ENCODE data around the gene ZNF148.

Gene ZNF148

DNA sequence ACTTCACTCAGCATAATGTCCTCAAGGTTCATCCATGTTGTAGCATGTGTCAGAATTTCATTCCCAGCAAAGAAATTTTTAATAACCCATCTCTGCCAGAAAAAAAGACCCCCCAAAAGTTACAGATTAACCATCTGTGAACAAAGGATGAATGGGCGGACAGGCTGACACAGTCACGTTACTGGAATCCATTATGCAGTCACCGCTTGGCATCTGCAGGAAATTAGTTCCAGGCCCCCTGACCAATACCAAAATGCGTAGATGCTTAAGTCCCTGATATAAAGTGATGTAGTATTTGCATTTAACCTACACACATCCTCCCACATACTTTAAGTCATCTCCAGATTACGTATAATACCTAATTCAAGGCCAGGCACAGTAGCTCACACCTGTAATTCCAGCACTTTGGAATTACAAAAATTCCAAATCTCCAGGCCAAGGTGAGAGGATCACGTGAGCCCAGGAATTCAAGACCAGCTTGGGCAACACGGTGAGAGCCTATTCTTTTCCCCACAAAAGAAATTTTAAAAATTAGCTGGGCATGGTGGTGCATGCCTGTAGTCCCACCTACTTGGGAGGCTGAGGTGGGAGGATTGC lies 161.1 kb downstream of the ZNF148 start:
- DNase-seq = no peak

DNA sequence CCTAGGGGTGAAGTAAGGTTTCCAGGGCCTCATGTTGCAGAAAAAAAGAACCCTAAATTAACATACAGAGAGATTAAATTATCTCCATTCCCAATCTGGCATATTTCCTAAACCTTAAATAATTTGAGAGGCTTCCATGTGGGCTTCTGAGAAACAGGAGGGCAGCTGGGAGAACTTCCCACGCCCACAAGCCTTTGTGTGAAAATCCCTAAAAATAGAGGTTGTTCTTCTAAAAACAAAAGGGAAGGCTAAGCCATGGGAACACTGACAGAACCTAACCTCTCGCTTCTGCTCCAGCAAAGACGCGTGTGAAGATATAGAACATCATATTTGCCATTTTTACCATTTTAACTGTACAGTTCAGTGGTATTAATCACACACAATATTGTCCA lies 161.8 kb downstream of the ZNF148 start:
- no peak for DNase-seq

DNA sequence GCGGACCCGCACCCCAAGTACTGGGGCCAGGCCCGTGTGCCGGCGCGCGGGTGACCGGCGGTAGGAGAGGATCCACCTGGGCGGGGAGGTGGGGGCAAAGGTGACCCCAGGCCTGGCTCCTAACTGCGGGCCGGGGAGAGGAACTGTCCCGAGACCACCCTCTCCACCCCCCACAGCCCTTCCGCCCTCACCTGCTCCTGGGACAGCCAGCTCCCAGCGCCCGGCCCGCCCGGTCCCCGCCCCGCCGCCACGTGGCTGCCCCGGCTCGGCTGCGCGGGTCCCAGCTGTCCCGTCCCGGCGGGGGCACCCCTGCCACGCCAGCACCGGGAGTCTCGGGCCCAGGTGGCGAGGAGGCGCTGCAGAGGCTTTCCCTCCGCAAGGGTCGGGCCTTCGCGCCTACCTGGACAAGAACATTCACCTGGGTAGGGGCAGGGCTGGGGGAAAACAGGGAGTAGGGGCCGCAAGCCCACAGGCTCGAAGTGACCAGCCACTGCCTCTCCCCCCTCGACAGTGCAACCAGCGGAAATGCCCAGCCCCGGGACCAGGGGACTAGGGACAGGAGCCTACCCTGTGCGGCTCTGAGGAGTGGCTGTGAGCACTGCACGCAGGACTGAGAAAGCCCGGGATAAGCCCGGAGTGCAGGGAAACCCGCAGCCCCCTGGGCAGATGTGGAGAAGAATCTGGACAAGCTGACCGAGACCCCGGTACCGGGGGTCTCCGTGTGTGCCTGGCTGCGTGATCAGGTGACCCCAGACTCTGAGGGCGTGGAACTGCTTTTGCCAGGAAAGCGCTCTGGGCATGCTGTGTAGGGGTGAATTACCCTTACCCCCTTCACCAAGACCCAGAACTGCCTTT lies 162.4 kb downstream of the ZNF148 start, which contains the start of gene SLC12A8:
TSS of gene SLC12A8 (minus strand) at position 240 of the 855 bp plus-strand sequence. CDS start 1,399 bp downstream, outside the sequence.
- DNase-seq = no peak

DNA sequence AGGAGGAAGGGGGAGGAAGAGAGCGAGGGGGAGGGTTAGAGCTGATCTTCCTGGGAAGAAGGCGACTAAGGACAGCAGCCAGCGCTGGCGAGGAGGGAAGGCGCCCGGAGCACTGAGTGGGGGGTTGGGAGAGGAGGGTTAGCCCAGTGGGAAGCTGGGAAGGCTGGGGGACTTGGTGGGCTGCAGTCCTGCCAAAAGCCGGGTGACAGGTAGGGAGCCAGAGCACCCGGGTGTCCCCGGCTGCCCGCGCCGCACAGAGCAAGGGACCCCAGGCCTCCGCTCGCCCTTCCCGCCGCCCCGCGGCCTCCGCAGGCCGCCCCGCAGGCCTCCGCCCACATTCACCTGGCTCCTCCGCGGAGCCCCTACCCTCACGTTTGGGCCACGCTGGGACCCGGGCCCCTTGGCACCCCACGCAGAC lies 163.0 kb downstream of the ZNF148 start:
- no peak for DNase-seq

DNA sequence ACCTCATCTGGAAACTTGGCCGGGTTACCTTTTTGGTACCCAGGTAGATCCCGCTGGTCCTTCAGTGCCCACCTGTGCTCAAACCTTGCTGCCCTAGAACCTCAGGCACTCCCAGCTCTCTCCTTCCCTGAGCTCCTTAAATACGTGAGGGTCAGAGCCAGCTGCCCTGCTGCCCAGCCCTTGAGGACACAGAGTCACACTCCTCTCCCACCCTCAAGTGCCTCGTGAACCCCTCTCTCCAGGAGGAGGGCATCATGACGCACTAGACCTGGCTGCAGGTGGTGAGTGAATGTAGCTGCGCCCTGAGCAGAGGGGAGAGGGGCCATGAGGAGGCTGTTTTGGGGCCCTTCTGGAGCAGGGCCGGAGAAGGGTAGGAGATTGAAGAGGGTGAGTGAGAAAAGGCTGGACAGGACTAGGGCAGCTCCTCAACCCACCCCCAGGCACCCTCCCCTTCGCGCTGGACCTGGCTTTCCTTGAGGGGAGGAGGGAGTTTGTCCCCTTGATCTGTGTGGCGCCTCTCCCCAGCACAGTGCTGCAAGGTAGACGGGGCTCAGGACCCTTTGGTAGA lies 163.5 kb downstream of the ZNF148 start:
- no peak for DNase-seq

DNA sequence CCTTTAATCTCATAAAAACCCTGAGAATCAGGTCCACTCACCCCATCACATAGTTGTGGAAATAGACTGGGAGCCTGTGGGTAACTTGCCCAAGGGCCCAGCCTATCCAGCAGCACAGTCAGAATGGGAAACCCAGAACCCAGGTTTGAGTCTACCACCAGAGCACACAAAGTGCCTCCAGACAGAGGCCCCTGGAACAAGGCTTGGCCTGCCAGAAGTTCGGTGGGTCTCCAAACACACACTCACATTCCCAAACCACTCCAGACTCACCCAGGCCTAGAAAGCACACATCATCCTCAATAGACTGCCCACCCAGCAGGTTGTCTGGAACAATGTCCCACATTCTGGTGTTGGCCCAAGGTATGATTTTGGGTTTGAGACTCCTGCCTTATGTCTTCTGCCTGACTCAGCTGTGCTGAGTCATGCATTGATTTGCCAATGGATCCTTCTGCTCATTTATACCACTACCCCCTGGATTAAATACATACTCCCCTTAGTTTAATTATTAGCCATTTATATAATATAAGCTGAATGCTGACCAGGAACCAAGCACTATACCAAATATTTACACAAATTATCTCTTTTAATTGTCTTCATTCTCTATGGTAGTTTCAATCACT lies 167.1 kb downstream of the ZNF148 start:
- no peak for DNase-seq

DNA sequence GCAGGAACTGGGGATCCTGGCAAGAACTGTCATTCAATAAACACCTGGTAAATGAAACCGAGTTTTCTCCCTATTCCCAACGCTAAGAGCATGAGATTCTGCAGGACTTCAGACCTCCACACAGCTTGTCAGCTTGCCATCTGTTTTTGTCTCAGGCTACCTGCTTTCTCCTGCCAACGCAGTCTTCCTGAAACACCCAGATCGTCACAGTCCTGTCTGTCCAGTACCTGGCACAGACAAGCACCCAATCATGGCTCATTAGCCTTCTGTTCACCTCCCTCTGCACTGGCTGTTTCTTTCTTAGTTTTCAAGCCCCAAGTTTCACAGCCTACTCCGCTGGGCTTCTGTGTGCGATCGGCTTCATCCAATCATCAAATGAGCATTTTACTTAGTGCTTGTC lies 167.6 kb downstream of the ZNF148 start:
- no peak for DNase-seq

DNA sequence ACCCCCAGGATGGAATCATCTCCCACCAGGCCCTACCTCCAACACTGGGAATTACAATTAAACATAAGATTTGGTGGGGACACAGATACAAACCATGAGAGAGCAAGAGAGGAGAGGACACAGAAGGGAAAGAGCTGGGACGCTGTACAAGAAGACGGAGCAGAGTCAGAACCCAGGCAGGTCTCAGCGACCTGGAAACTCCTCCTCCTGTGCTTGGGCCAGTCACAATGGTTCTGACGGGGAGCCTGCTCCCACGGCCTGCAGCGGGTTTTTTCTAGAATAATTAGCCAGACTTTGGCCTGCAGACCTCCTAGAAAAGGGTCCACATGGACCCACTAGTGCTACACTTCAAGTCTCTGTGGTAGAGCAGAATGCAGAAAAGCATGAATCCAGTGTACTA lies 168.2 kb downstream of the ZNF148 start:
- DNase-seq = no peak

DNA sequence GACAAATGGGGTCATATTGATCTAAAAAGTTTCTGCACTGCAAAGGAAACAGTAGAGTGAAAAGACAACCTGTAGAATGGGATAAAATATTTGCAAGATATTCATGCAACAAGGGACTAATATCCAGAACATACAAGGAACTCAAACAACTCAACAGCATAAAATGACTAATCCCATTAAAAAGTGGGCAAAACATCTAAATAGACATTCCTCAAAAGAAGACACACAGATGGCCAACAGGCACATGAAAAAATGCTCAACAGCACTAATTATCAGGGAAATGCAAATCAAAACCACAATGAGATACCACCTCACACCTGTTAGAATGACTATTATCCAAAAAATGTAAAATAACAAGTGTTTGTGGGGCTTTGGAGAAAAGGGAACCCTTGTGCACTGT lies 171.4 kb downstream of the ZNF148 start:
- DNase-seq = no peak

DNA sequence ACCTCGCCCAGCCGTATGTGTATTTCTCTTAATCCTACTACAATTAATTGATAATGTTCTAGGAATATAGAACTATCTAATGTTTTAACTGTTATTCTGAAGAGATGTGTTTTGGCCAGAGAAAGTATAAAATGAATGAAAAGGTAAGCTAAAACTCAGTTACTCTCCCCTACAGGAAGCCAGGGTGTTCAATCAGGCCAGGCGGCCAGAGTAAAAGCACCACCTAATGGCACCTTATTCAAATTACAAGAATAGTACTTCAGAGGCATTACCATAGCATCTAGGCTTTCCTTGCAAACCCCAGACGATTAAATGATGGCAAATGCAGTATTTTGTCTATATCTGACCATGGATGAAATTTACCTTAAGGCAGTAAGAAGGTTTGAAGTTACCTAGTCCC lies 172.9 kb downstream of the ZNF148 start:
- DNase-seq = peak; percentile 31 to 65

DNA sequence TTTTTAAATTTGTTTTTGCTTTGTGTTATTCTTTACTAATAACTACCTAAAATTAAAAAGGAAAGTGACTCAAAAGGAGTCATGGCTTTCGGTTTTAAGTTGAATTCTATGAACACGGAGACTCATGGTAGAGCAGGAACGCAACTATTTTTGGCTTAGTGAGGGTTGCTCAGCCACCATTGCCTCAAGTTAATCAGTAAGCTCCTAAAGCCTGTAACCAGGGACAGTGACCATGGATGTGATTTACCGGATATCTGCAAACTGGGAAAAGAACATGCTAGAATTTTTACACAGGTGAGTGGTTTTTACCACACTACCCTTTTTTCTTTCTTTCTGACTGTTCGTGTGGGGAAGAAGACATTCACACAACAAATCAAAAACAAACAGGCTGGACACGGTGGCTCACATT lies 174.4 kb downstream of the ZNF148 start:
- no peak for DNase-seq

DNA sequence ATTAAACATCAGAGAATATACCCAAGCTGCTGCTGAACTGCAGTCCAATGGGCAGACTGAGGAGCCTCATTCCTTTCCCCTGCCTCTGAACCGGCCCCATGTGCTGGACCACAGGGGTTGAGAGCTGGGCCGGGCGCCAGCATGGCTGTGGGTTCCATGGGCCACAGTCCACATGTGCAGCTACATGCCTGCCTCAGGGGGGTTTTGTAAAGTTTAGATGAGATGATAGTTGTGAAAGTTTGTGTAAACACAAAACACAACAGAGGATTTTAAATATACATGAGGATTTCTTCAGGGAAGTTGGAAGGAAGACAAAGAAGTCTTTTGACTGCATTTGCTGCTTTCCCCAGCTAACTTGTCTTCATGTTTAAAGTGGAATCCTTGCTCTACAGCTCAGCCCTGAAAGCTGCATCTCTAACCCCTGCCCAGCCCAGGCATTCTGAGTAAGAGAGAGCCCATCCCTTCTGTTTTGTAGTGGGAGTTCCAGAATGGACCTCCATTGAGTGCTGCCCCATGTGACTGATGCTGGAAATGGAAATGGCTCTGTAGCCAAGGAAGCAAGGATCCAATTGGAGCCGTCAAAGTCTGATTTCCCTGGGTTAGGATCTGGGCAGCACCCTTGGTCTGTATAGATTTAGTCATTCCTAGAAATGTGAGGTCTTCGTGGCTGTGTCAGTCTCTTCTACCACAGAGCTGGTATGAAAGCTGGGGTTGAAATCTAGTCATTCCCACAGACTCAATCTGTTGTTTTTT lies 180.1 kb downstream of the ZNF148 start:
- no peak for DNase-seq

DNA sequence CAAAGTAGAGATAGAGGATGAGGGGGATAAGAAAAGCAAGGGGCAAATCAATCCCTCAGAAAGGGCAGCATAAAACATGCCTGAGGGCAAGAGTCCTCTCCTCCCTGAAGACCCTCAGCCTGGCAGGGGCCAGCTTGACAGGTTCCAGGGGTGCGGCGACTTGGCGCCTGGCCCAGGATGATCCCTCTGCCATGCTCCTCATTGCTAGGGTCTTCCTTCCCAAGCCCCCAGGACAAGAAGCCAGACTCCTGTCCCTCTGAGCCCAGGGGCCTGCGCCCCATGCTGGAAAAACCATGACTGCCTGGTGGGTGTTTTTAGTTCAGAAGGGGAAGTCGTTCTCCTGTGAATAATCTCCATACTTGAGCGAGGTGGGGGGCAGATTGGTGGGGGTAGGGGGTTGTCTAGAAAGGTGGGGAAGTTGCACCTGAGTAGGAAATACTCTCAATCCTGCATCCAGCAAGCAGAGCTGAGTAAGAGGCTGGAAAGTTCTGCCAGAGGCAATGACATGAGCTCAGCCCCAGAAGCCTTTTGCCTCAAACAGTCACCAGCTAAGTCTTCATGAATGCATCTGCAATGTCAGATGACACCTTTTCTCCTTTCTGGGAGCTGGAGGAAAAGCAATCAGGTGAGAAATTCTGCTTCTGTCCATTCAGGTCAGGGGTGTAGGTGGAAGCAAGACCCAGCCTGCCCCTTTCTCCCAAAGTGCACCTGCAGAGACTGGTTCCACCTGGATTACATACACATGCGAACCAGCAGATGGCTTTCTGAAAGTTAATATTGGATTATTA lies 180.9 kb downstream of the ZNF148 start:
- no peak for DNase-seq

DNA sequence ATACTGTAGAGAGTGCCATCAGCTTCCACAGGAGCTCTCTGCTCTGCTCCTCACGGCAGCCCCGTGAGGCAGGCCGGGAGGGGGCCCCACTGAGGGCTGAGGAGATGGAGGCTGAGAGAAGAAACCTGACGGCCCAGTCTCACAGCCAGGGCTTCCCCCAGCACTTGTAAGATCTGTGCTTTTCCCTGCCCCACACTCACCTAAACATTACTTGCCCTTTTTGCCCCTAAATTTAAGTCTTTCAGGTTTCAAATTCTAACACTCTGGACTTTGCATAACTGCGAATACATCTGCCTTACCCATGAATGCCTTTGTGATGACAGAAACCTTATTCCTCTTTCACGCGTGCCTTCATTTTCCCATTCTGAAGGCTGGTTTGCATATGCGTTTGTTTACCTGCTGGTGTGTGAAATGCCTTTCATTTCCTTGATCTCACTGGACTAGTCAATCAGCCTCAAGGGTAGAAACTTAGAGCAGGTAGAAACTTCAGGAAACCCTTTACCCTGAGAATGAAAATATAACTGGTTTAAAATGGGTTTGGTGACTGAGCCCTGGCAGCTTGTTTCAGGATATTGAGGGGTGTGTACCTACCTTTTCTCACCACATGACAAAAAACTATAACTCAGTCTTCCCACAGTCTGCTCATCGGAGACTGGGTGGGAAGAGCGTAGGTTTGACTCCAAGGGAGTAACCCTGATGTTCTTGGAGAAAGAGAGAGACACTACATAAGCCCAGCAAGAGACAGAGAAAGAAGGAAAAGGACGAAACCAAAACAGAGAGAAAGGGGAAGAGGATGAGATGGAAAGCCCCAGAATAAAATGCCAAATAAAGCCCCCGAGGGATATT lies 182.7 kb downstream of the ZNF148 start:
- DNase-seq = no peak

DNA sequence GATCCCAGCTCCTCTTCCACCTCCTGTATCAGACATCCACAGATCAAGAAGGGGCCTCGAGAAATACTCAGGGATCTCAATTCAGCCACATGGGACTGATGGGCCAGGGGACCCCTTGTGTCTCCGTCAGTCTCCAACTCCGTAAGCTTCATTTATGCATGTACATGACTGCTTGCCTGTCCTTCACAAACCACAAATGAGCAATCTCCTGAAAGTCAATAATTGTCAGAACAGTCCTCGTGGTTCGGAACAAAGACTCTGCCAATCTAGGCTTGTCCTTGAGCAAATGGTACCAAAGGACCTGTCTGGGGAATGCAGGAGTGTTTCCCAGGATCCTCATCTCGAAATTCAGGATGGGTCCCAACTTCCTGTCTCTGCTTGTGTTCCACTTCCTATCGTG lies 183.4 kb downstream of the ZNF148 start:
- no peak for DNase-seq

DNA sequence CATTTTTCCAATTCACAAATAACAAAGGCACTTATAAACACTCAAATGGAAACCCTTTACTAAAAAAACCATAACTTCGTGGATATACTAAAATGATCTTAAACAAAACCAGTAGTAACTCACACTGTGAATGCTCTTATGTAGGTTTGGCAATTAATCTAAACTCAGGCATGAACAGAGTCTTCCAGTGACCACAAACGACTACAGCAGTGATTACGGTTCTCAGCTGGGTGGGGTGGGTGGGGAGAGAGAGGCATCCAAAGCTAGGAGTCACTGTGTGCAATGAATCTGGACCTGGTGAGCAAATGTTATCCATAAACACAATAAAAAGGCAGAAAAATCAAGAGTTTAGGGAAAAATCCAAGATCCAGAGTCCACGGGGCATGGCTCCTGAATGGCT lies 183.9 kb downstream of the ZNF148 start:
- DNase-seq = no peak

DNA sequence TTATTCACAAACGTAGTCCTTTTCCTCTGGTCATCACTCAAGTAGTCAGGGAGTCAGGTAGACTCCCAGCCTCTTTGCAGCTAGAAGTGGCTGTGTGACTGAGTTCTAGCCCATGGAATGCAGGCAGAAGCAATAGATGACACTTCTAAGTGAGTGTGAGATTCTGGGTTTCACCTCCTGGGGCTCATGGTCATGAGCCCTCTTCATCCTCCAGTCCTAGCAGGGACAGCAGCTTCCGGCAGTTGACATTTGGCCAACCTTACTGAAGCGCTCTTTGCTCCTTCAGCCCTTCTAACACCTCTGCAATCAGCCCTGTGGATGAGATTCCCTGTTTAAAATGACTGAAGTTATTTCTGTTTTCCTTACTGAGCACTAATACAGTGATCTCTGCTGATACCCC lies 184.3 kb downstream of the ZNF148 start:
- DNase-seq = no peak

DNA sequence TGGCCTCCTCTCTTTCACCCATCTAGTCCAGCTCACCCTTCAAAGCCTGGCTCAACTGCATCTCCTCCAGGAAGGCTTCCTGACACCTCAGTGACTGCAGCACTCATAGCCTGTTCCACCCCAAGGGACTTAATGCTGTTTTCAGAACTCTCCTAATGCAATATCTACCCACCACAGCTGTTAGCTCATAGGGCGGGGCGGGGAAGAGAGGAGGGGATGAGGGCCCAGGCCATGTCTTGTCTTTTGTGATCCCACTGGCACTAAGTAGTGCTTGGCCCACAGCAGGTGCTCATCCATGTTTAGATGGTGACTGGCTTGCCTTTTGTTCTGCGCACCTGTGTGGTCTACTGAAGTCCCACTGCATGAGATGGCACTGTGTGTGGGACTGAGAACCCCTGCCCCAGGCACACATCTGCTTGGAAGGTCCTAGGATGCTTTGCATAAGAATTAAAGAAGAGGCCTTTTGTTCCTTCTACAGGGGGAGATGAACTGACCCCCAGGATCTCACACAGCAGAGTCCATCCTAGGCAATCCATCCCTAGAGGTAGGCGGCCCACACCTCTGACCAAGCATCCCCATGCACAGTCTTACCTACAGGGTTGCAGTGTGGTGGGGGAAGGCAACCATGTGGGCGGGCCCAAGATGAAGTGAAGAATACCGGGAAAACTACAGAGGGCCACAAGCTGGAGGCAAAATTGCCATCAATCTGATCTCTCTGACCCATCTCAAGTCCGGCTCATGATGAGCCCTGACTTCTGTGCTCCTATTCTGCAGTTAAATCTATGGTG lies 185.6 kb downstream of the ZNF148 start:
- DNase-seq = no peak

DNA sequence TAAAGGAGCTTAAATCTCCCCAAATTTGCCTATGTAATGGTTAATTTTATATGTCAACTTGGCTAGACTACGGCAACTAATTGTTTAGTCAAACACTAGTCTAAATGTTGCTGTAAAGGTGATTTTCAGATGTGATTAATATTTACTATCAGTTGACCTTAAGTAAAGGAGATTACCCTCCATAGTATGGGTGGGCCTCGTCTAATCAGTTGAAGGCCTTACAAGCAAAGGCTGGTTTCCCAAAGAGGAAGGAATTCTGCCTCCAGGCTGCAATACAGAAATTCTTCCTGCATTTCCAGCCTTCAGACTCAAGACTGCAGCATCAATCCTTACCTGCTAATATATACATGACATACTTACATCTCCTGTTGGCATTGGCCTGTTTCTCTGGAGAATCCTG lies 186.2 kb downstream of the ZNF148 start:
- DNase-seq = no peak

DNA sequence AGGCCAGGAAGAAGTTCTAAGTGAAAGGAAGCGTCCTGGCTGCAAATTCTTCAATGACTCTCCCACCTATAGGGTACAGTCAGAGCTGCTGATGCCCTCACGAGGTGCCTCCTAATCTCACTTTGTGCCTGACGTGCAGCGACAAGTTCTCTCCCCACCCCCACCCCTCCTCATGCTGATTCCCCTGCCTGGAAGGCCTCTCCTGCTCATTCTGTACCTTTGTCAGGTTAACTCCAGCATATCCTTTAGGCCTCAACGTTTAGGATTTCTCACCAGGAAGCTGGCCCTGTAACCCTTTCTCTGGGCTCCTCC lies 187.6 kb downstream of the ZNF148 start:
- no peak for DNase-seq

All from AML-193 (cell line).